ENCODE results near the gene HOXC4.
"Not testable (repeated sequence)": the region's sequence is repeated elsewhere in the genome, so short reads cannot be mapped to it uniquely, and the experiment has no call there.

Gene HOXC4

DNA sequence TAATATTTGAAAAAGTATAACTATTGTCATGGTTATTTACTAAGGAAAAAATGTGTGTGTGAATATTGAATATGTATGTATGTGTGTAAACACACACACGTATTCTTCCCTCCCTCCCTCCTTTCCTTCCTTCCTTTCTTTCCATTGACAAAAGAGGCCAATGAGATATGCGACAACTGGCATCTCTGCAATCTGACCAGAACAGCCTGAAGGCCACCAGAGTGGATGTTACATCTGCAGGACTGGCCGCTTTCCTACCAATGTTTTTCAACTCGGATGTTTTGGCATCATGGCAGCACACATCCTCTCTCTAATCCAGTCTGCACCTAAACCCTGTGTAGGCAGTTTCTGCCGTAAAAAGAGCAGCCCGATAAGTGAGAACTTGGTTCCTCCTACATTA, 20.7 kb downstream of the HOXC4 start:
- DNase-seq (ENCODE audit: low spot score): no peak
- TF ChIP-seq, protein P1, sequence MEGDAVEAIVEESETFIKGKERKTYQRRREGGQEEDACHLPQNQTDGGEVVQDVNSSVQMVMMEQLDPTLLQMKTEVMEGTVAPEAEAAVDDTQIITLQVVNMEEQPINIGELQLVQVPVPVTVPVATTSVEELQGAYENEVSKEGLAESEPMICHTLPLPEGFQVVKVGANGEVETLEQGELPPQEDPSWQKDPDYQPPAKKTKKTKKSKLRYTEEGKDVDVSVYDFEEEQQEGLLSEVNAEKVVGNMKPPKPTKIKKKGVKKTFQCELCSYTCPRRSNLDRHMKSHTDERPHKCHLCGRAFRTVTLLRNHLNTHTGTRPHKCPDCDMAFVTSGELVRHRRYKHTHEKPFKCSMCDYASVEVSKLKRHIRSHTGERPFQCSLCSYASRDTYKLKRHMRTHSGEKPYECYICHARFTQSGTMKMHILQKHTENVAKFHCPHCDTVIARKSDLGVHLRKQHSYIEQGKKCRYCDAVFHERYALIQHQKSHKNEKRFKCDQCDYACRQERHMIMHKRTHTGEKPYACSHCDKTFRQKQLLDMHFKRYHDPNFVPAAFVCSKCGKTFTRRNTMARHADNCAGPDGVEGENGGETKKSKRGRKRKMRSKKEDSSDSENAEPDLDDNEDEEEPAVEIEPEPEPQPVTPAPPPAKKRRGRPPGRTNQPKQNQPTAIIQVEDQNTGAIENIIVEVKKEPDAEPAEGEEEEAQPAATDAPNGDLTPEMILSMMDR (IDR thresholded peaks at IDR 0.05; ENCODE audit: extremely low read depth, missing control alignments): no peak

DNA sequence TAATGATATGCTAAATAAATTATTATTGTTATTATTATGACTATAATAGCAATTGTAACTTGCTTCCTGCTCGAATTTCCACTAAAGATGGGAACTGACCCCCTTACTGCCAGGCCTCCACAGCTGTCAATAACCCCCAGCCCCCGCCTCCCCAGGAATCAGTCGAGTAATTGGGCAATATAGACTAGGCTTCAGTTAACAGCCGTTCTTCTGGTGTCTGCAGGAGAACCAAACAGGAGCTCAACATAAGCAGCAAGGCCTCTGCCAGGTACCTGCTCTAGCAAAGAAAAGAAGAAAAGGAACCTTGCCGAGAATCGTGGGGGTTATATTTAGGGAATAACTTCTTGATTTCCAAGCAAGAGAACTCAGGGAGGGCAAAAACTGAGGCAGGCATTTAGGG, 21.8 kb downstream of the HOXC4 start:
- no peak for DNase-seq (ENCODE audit: low spot score)
- TF ChIP-seq, protein P1 (IDR thresholded peaks at IDR 0.05; ENCODE audit: extremely low read depth, missing control alignments): no peak

DNA sequence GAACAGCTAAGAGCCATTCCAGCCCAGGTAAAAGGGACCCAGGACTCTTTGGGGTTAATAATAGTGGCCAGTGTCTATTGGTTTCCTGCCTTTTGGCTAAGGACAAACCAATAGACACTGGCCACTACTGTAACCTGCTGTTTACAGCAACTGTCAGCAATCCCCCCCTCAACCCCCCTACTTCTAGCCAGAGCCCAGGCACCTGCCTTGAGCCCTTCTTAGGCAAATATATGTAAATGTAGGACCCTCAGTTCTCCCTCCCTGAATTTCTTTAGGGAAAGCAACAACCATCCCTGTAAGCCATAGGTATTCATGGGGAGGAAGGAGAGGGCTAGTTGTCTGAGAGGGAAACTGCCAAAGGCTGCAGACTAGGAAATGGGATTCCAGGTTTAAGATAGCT, 22.3 kb downstream of the HOXC4 start:
- no peak for DNase-seq (ENCODE audit: low spot score)
- TF ChIP-seq, protein P1 (IDR thresholded peaks at IDR 0.05; ENCODE audit: extremely low read depth, missing control alignments): no peak

DNA sequence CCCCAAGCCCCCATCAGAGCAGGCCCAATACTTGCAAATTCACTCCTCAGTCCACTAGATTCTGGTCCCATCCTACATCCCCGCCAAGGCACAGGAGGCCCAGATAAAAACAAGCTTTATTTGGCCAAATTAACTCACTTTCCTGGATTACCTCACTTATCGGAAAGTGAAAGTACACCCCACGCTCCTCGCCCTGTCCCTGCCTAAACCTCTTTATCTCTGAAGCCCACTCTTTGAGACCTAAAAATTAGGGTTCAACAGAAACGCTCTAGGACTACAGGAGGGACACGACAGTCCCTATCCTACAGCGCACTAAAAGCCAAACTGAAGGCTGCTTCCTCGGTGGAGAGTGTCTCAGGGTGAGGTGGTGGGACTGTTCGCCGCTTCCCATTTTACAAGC, 24.2 kb downstream of the HOXC4 start:
- not testable (repeated sequence) for DNase-seq (ENCODE audit: low spot score)

DNA sequence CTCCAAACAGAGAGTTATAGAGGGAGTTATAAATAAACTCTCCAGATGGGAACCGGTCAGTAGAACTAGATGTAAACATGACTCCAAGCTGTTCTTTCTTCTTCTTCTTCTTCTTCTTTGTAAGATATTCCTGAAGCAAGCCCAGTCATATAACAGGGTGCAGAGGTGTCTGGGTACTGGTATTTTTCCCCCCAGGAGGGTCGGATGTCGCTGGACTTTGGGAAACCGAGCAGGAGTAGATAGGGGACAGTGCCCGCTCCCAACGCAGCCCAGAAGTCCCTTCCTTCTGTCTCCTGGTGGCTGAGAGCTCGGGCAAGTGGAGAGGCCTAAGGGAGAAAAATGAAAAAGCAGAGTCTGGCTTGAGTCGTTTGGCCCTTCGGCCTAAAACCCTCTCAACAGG, 25.5 kb downstream of the HOXC4 start:
- DNase-seq (ENCODE audit: low spot score): not testable (repeated sequence)

DNA sequence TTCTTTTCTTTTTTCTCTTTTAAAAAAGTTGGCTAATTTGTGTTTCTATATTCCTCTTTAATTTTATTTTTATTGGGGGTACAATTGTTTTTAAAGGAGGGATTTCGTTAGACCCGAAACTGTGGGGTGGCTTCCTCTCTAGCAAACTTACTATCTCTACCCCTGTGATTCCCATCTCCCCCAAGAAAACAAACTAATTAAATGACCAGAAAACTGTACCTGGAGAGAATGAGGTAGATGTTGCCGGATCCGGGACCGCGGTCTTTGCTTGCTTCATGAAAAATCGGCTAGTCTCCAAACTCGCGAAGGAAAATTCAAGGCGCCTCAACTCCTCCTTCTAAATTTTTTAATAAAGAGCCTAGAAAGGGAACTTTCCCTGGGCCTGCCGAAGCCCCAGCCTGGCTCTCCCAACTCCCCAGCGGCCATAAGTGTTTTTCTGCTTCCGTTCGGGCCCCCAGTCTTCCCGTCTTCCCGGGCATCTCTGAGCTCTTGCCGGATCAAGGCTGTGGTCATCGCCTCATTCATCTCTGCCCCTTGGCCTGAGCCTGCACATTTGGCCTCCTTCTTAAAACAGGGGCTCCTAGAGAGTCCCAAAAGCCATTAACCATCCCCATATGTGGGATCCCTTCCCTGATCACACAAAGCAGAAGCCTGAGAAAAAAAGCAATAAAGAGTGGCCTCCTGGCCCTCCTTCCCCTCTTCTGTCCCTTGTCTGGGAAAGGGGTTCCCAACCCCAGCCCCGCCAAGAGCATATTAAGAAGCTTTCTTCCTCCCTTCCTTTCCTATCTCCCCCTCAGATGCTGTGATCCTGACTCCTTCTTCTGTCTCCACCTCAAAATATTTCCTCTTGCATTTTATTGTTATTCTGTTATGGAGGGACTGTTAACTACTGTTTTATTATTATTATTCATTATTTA, 26.6 kb downstream of the HOXC4 start:
- not testable (repeated sequence) for DNase-seq (ENCODE audit: low spot score)

DNA sequence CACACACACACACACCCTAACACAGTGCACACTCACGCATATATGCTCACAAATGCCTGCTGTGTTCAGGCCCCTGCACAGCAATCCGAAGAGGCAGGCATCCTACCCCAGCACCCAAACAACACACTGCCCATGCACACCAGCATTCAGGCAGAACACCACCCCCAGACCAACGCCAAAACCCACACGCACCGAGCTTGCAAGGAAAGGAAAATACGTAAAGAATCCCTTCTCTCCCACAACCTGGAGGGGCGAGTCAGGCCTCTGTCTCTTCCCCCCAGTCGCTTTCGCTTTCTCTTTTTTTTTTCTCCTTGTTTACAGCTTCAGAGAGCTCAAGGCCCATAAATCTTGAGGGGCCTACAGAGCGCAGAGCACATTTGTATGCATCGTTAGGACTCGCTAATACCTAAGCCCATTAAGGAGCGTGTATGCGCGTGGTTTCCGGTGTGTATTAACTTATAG, 27.4 kb downstream of the HOXC4 start:
- peak; percentile 63 for DNase-seq (ENCODE audit: low spot score)

DNA sequence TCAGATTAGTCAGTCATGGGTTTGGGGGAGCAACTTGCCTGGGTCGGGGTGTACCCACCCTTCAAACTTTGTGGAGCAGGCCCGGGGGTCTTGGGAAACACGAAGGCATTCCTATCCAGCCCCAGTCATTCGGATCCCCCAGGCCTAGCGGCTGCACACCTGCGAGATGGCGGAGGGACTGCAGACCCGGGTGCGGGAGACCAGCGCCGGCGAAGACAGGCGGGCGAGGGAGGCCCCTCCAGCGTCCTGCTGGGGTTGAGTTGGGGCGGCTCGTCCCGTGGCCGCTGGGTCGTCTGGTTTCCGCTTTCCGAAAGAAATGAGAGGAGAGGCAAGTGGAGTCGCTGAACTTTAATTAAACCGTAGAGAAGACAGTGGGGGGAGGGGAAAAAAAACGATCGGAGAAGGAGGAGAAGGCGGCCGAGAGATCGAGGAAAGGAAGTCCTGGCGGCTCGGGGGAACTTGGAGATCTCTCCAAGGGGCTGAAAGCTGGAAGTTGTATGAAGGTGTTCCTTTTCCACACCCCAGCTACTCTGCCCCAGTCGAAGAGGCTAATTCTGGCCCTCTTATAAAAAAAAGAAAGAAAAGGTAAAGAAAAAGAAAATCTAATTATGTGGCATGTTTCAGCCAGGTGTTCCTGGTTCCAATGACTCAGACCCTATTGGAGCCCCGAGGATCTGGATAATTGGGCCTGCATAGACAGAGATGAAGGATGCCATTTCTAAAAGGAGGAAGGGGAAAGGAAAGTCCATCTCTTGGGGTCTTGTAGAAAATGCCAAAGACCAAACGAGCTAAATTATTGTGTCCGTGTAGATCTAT, 28.2 kb downstream of the HOXC4 start:
- not testable (repeated sequence) for DNase-seq (ENCODE audit: low spot score)

DNA sequence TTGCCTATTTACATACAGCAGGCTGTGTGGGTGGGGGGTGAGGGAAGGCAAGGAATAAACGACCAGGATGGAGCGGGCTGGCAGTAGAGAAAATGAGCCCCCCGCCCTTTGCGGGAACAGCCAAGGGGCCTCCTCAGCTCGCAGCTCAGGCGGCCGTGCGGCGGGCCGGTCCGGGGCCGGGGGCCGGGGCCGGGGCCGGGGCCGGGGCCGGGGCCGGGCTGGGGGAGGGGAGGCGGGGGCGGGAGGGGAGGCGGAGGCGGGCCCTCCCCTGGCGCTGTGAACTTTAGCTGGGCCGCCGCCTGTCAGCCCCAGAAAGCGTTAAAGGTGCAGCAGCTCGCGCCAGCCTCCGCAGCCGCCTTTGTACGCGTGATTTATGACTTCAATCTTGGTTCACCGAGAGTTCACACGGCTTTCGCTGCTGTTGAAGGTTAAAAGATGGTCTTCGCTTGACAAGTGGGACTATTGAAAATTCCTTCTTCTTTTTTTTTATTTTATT, 28.8 kb downstream of the HOXC4 start:
- peak; percentile 42 for DNase-seq (ENCODE audit: low spot score)
- TF ChIP-seq, protein P1 (IDR thresholded peaks at IDR 0.05; ENCODE audit: extremely low read depth, missing control alignments): no peak

DNA sequence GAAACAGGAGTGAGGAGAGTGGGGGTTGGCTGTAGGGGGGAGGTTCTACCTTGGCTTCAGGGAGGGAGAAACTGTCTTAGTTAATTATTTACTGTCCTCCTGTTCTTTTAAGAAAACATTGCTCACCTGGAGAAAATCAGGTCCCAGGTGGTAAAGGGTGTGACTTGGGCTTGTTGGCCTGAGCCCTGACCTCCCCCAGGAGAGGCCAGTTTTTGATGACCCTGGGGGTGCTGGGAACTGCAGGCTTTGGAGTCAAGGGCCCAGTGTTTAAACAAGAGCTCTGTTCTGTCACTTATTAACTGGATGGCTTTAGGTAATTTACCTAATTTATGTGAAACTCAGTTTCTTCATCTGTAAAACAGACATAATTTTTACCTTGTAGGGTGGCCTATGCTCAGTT, 34.4 kb downstream of the HOXC4 start:
- not testable (repeated sequence) for DNase-seq (ENCODE audit: low spot score)

DNA sequence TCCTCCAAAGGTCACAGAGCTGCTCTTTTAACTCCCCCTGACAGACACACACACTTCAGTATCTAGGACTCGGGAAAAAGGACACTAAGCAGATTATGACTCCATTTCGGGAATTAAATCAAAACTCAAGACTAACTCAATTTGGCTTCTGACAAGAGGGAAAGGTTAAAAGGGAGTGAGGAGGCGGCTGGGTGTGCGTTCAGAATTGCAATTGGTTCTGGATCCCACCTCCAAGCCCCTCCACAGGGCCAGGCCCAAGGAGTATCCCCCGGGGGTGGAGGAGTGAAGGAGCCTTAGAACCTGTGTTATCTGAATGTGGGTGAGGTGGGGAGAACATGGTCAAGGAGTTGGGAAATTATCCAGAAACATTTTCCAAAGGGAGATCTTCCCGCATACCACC, 35.8 kb downstream of the HOXC4 start:
- DNase-seq (ENCODE audit: low spot score): not testable (repeated sequence)

DNA sequence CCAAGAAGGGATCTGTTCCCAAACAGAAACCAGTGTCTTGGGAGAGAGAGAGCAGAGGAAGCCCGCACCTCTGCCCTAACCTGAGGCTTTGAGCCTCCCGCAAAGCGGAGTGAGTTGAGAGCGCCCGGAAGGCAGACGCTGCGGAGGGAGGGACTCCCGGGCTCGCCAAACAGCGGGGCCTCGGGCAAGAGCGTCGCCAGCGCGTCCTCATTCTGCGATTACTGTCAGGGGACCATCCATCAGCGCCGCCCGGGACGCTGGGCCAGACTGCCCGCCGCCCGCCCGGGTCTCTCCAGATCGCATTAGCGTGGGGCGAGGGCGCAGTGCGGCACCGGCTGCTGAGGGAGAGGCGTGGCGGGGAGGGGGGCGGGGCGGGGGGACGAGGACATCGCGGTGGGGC, 36.7 kb downstream of the HOXC4 start:
- not testable (repeated sequence) for DNase-seq (ENCODE audit: low spot score)

DNA sequence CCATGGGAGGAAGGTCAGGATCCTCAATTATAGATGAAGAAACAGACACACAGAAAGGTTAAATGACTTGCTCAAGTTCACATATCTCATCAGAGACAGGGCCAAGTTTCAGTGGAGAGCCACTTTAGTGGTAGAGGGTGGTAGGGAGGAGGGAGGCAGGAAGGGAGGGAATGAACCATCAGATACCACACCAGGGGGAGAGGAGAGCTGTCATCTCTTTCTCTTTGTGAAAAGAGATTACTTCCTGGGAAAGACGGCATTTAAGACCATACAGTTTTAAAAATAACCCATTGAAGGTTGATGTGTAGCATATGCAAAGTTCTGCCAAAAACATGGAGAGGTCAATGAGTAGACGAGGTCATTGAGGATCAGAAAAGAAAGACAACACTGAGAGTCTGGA, 39.3 kb downstream of the HOXC4 start:
- DNase-seq (ENCODE audit: low spot score): not testable (repeated sequence)

DNA sequence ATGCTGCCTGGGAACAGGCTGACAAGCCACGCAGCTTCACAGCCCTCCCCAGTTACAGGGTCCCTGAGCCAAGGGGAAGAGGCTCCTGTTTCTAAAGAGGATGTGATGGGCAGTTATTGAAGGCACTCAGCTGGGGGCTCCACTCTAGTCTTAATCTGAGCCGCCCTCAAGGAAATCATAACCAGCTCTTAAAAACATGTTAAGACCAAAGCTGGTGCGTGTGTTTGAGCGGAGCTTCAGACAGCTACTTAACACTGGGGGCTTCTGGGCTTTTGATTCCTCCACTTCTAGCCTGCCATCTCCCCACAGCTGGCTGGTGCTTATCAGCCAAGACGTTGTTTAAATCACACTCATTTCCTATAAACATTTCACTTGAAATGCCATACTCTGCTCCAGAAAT, 42.3 kb downstream of the HOXC4 start:
- not testable (repeated sequence) for DNase-seq (ENCODE audit: low spot score)

DNA sequence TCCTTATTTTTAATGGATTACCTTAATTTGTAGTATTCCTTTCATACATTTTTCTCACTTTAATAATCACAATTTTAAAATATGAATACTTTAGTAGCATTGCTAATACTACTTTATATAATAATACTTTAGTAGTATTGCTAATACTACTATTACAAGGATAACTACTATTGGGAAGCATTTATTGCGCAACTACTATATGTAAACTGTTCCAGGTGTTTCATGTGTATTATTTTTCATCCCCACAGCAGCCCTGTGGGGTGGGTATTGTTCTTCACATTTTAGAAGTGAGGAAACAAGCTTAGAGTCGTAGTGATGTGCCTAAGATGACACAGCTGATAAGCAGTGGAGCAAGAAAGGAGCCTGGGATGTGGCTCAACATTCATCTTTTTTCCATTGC, 45.0 kb downstream of the HOXC4 start:
- DNase-seq (ENCODE audit: low spot score): not testable (repeated sequence)

DNA sequence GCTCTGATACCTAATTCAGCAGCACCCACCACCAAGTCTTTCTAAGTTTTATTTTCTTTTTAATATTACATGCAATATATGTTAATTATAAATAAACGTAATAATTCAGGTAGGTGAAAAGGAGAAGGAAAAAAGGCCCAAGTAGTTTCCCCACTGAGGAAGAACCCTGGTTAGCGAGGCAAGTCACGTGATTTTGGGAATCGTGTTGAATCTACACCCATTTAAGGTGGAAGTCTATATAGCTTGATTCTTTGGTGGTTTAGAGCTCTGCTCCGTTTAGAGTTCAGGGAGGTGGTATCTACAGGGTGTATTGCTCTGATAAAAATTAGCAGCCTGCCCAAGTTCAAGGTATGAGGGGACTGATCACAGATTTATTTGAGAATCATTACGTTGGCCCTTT, 47.0 kb downstream of the HOXC4 start:
- not testable (repeated sequence) for DNase-seq (ENCODE audit: low spot score)

All from GM20000 (cell line).